GM10266 (cell line): ENCODE measurements around the gene RNF2.
"Not testable (repeated sequence)": the region's sequence is repeated elsewhere in the genome, so short reads cannot be mapped to it uniquely, and the experiment has no call there.

Source experiments
- DNase-seq: peaks from one replicate; pipeline ENCODE4 v3.0.0; 2012; ENCODE audit errors: extremely low spot score
- CTCF ChIP-seq: IDR thresholded peaks from 2 replicates; pipeline ENCODE4 v1.5.1; 2012; ENCODE audit warnings: mild to moderate bottlenecking, low read depth; ENCODE audit not compliant: control insufficient read depth, insufficient read depth; ENCODE audit errors: missing control alignments

Gene RNF2

DNA sequence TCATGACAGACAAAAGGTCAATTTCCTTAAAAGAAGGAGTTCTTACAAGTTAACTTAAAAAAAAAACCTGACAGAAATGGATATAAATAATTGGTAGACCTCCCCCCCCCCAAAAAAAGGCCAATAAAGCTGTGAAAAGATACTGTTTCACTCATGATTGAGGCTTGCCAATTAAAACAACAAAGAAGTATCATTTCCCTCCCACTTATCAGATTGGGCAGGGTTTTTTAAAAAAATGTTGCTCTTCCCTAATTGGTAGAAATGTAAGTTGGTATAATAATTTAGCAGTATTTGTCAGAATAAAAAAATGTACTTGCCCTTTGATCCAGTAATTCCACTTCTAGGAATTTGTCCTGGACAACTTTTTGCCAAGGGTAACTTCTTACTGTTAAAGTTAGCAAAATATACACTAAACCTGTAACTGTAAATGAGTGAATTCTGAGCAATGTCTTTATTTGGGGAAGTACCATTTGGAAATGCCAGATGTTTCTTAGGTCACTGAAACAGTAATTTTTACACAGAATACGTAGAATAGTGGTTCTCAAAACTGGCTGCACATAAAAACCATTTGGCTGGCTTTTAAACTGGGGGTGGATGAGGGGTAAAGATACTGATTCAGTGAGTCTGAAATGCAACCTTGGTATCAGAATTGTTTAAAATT lies 17.5 kb downstream of the RNF2 start:
- no peak for DNase-seq
- TF ChIP-seq CTCF, result no peak

- no peak for DNase-seq
- TF ChIP-seq CTCF, result no peak
These were observed 18.4 kb downstream of the RNF2 start for GRCh38 chr1:185063719-185064118.

GRCh38 chr1:185065006-185065405 lies 19.6 kb downstream of the RNF2 start:
- DNase-seq, result not testable (repeated sequence)

GRCh38 chr1:185066181-185066580 lies 20.8 kb downstream of the RNF2 start:
- no peak for DNase-seq
- TF ChIP-seq CTCF, result no peak

GRCh38 chr1:185068341-185068740 lies 23.0 kb downstream of the RNF2 start:
- no peak for TF ChIP-seq CTCF
- no peak for DNase-seq

- TF ChIP-seq CTCF, result no peak
- DNase-seq, result no peak
These were observed 23.9 kb downstream of the RNF2 start for GRCh38 chr1:185069202-185069772.

GRCh38 chr1:185070051-185070450 lies 24.7 kb downstream of the RNF2 start:
- no peak for TF ChIP-seq CTCF
- DNase-seq, result no peak

DNA sequence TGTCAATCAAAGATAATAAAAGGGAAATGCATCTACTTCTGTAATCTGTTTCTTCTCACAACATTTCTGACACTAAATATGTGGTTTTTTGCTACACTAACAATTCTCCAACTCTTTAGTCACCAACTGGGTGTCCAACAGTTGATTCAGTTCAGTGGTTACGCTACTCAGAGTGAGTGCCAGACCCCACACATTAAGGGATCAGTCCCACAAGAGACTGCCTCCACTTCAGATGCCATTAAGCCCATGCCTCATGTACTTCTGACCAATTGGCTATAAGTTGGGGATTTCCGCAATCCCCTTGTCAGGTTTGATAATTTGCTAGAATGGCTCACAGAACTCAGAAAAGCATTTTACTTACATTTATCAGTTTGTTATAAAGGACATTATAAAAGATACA lies 28.4 kb downstream of the RNF2 start:
- TF ChIP-seq CTCF, result no peak
- no peak for DNase-seq
